ENCODE results near the gene P3H1. TPM values are rescaled to one million over a fixed set of nuclear protein-coding genes. Genes with fewer than 3 reads are reported as not detected.
A peak's percentile ranks its signal among the peaks of the same experiment; 100 is the strongest.

The P3H1 gene
- polyA plus RNA-seq, 1 of the 3 experiments (the other 2 are of a cell fraction), result 66.8 TPM

- Histone ChIP-seq H3F3A (replicated peaks; ENCODE audit: insufficient read depth) (peaks cover 8% of the 10 kb centered on the region), H3K36me3 (replicated peaks in 1 of 2; ENCODE audit: control insufficient read depth in 1 of 2, insufficient read depth in 2 of 2, low read length in 1 of 2) (peaks cover 66 to 75% of the 10 kb centered on the region in 2 experiments), H3K27ac (ENCODE audit: low read depth in 2 of 2, low read length in 1 of 2) (peak overlapping the region in 1 of 2 experiments; percentile 0; a peak in 1 of 4 replicates), H3K9me2 (no peaks in the 10 kb centered on the region), H3K79me2 (ENCODE audit: insufficient read depth) (peaks cover 3% of the 10 kb centered on the region; the same call in 1 of the 2 replicates), H3K9me3 (no peaks in the 10 kb centered on the region), H3K9ac (no peak overlapping the region), H3K27me3 (ENCODE audit: insufficient read depth) (no peaks in the 10 kb centered on the region), H3K4me2 (no peak overlapping the region), H4K20me1 (ENCODE audit: insufficient read depth) (no peaks in the 10 kb centered on the region), H3K4me1 (ENCODE audit: control insufficient read depth in 1 of 2, insufficient read depth in 2 of 2, low read depth in 1 of 2, low read length in 1 of 2) (no peaks in the 10 kb centered on the region; a peak in 1 of 4 replicates), H3K4me3 (ENCODE audit: low read depth in 2 of 2, low read length in 1 of 2) (no peak overlapping the region; a peak in 1 of 4 replicates), H2AFZ (ENCODE audit: low read depth) (no peak overlapping the region)
- WGBS (ENCODE audit: low lambda C conversion rate), result 63% methylated on average over 16 of the region's 17 CpGs
- DNase-seq, result peak; percentile 82
- ChIA-PET CTCF (interaction anchor here (0.6 to 2.9 kb wide), 26 partner anchors 8 to 1242 kb away, joined by 3 to 17 read pairs (median 4); partner anchors contain the start of genes C1orf50, P3H1 and YBX1), POLR2A (no interaction called here)
- peak; percentile 29 for TF ChIP-seq CHD2 (IDR thresholded peaks at IDR 0.05; ENCODE audit: low read length, partially characterized antibody)
- TF ChIP-seq EZH2phosphoT487 (IDR thresholded peaks at IDR 0.05; ENCODE audit: borderline replicate concordance, low read depth), result no peak
- TF ChIP-seq CTCF (IDR thresholded peaks at IDR 0.05), result peak; percentile 70
- 0 out of 2 replicates have a peak, but pooled peaks have one; percentile 26 for TF ChIP-seq MXI1 (IDR thresholded peaks at IDR 0.05; ENCODE audit: low read depth, low read length)
- peak; percentile 60 for TF ChIP-seq RAD21 (IDR thresholded peaks at IDR 0.05; ENCODE audit: low read length)
- 0 out of 2 replicates have a peak, but pooled peaks have one; percentile 31 for TF ChIP-seq GABPA (IDR thresholded peaks at IDR 0.05; ENCODE audit: low read depth)
- TF ChIP-seq SMC3 (IDR thresholded peaks at IDR 0.05; ENCODE audit: low read depth, low read length), result peak; percentile 64
- peak; percentile 68 for TF ChIP-seq ELF1 (IDR thresholded peaks at IDR 0.05)
- no peak for TF ChIP-seq YY1 (IDR thresholded peaks at IDR 0.05; ENCODE audit: low read depth)
- no peak for TF ChIP-seq JUND (IDR thresholded peaks at IDR 0.05)
These were observed 9.6 kb downstream of the P3H1 start for GRCh38 chr1:42756956-42757891.

- H3K9me2 ChIP-seq, result no peaks in the 10 kb centered on the region
- ChIA-PET POLR2A (no interaction called here), CTCF (interaction anchor here (1.2 to 1.9 kb wide), 3 partner anchors 15 to 321 kb away, joined by 3 to 8 read pairs (median 4); no protein-coding TSS in a partner anchor)
- DNase-seq, result no peak
- H3K27ac ChIP-seq (ENCODE audit: low read depth in 2 of 2, low read length in 1 of 2), result peak overlapping the region in 1 of 2 experiments; percentile 53; a peak in 2 of 4 replicates
- H3K4me1 ChIP-seq (ENCODE audit: control insufficient read depth in 1 of 2, insufficient read depth in 2 of 2, low read depth in 1 of 2, low read length in 1 of 2), result no peaks in the 10 kb centered on the region; a peak in 1 of 4 replicates
- TF ChIP-seq SIN3A (IDR thresholded peaks at IDR 0.05; ENCODE audit: borderline replicate concordance, low read depth, low read length) (no peak), ELF1 (IDR thresholded peaks at IDR 0.05) (no peak), FOSL2 (IDR thresholded peaks at IDR 0.05; ENCODE audit: borderline replicate concordance, low read depth) (peak; percentile 36; the same call in 1 of the 2 replicates), TEAD4 (IDR thresholded peaks at IDR 0.05; ENCODE audit: borderline replicate concordance, insufficient read depth) (no peak), TAF1 (IDR thresholded peaks at IDR 0.05; ENCODE audit: borderline replicate concordance, low read depth, low read length) (no peak), NFIC (IDR thresholded peaks at IDR 0.05; ENCODE audit: borderline replicate concordance) (no peak)
- no peaks in the 10 kb centered on the region for H3K9me3 ChIP-seq
- H2AFZ ChIP-seq (ENCODE audit: low read depth), result no peak overlapping the region
- H3F3A ChIP-seq (replicated peaks; ENCODE audit: insufficient read depth), result peaks cover 8% of the 10 kb centered on the region
- H3K27me3 ChIP-seq (ENCODE audit: insufficient read depth), result no peaks in the 10 kb centered on the region
- no peak overlapping the region for H3K4me3 ChIP-seq (ENCODE audit: low read depth in 2 of 2, low read length in 1 of 2)
- no peak overlapping the region for H3K4me2 ChIP-seq
- no peaks in the 10 kb centered on the region for H4K20me1 ChIP-seq (ENCODE audit: insufficient read depth)
- no peak overlapping the region for H3K9ac ChIP-seq
- peaks cover 52 to 67% of the 10 kb centered on the region in 2 experiments for H3K36me3 ChIP-seq (replicated peaks in 1 of 2; ENCODE audit: control insufficient read depth in 1 of 2, insufficient read depth in 2 of 2, low read length in 1 of 2)
- H3K79me2 ChIP-seq (ENCODE audit: insufficient read depth), result no peaks in the 10 kb centered on the region
- WGBS (ENCODE audit: low lambda C conversion rate), result 87% methylated on average over 1 of the region's 1 CpG
These were observed 13.8 kb downstream of the P3H1 start for GRCh38 chr1:42753070-42753469.

Measured in SK-N-SH (cell line).